Measurements from ENCODE around the gene SLC17A5. TPM values are rescaled to one million over a fixed set of nuclear protein-coding genes. Genes with fewer than 3 reads are reported as not detected.
"Not testable (repeated sequence)": the region's sequence is repeated elsewhere in the genome, so short reads cannot be mapped to it uniquely, and the experiment has no call there.

SLC17A5 gene
- total RNA-seq, 1 experiment from 2014 or later = 11.7 TPM

GRCh38 chr6:73624896-73625295 is 28.9 kb downstream of the SLC17A5 start:
- DNase-seq (ENCODE audit: extremely low read depth, low read depth) = no peak

GRCh38 chr6:73623480-73623879 is 30.3 kb downstream of the SLC17A5 start:
- not testable (repeated sequence) for DNase-seq (ENCODE audit: extremely low read depth, low read depth)

GRCh38 chr6:73618082-73618481 is 35.7 kb downstream of the SLC17A5 start:
- not testable (repeated sequence) for DNase-seq (ENCODE audit: extremely low read depth, low read depth)

- no peak for DNase-seq (ENCODE audit: extremely low read depth, low read depth)
Measured at GRCh38 chr6:73614802-73615201, 39.0 kb downstream of the SLC17A5 start.

DNA sequence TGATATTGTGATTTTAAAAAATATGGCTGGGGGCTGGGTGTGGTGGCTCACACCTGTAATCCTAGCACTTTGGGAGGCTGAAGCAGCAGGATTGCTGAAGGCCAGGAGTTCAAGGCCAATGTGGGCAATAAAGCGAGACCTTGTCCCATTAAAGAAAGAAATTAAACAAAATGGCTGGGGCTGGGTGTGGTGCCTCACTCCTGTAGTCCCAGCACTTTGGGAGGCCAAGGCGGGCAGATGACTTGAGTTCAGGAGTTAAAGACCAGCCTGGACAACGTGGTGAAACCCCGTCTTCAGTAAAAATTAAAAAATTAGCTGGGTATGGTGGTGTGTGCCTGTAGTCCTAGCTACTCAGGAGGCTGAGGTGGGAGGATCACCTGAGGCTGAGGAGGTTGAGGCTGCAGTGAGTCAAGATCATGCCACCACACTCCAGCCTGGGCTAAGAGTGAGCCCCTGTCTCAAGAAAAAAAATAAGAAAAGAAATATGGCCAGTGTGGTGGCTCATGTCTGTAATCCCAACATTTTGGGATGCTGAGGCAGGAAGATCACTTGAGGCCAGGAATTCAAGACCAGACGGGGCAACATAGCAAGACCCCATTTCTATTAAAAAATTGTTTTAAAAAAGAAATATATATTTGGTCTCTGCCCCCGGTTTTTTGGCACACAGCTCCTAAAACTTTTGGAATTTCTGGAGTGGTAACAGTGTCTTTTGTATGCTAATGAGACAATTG is 39.8 kb downstream of the SLC17A5 start:
- no peak for DNase-seq (ENCODE audit: extremely low read depth, low read depth)

DNA sequence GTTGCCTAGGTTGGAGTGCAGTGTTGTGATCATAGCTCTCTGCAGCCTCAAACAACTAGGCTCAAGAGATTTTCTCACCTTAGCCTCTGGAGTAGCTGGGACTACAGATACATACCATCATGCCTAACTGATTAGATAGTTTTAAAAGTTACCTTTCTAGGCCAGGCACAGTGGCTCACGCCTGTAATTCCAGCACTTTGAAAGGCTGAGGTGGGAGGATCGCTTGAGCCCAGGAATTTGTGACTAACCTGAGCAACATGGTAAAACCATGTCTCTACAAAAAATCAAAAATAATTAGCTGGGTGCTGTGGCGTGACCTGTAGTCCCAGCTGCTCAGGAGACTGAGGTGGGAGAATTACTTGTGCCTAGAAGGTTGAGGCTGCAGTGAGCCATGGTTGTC is 41.2 kb downstream of the SLC17A5 start:
- DNase-seq (ENCODE audit: extremely low read depth, low read depth) = no peak

DNA sequence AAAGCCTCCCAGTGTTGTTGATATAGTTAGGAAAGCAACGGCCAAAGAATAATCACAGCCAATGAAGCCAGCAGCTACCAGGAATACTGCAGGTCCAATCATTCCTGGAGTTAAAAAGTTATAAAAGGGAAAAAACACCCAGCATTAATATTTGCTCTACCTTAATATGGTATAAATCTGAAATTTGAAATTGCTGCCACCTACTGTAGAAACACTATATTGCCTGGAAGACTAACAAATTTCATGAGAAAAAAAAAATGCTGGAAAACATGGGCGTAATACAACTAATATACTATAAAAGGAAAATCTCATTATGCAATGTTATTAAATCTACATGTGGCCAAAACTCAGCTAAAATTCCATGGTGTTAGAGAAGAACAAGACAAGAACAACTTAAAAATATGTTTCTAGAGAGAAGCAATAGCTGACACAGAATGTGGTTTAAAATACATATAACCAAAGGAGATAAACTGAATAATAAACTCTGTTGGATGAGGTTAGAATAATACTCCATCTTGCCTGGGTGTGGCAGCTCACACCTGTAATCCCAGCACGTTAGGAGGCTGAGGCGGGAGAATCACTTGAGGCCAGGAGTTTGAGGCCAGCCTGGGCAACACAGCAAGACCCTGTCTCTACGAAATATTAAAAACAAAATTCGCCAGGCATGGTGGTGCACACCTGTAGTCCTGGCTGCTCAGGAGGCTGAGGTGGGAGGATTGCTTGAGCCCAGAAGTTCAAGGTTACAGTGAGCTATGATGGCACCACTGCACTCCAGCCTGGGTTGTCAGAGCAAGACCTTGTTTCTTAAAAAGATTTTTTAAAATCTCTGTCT is 43.1 kb downstream of the SLC17A5 start:
- DNase-seq (ENCODE audit: extremely low read depth, low read depth) = peak; percentile 53

- no peak for DNase-seq (ENCODE audit: extremely low read depth, low read depth)
Measured at GRCh38 chr6:73608761-73609160, 45.0 kb downstream of the SLC17A5 start.

DNA sequence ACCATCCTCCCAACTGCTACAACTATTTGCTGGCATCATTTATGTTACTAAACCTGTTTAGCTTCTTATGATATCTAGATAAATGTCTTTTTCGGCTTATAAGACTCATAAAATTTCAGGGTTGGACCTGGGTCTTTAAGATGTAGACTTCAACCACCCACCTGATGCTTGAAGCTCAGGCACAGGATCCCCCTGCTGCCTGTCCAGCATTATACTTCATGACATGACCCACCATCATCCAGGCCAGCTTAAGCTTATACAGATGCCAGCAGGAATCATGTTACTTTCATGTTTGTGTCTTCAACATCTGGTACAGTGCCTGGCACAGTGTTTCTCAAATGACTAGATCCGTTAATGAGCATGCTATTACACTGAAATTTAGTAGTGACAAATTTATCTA is 47.4 kb downstream of the SLC17A5 start:
- DNase-seq (ENCODE audit: extremely low read depth, low read depth) = no peak

DNA sequence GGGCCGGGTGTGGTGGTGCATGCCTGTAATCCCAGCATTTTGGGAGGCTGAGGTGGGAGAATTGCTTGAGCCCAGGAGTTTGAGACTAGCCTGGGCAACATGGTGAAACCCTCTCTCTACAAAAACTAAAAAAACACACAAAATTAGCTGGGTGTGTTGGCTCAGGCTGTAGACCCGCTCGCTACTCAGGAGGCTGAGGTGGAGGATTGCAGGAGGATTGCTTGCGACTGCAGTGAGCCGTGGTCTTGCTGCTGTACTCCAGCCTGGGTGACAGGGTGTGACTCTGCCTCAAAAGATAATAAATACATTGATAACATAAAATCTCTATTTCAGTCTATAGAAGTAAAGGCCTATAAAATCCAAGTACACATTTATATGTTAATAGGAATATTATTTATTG is 49.3 kb downstream of the SLC17A5 start:
- DNase-seq (ENCODE audit: extremely low read depth, low read depth) = no peak

- no peak for DNase-seq (ENCODE audit: extremely low read depth, low read depth)
Measured at GRCh38 chr6:73604020-73604419, 49.8 kb downstream of the SLC17A5 start.

DNA sequence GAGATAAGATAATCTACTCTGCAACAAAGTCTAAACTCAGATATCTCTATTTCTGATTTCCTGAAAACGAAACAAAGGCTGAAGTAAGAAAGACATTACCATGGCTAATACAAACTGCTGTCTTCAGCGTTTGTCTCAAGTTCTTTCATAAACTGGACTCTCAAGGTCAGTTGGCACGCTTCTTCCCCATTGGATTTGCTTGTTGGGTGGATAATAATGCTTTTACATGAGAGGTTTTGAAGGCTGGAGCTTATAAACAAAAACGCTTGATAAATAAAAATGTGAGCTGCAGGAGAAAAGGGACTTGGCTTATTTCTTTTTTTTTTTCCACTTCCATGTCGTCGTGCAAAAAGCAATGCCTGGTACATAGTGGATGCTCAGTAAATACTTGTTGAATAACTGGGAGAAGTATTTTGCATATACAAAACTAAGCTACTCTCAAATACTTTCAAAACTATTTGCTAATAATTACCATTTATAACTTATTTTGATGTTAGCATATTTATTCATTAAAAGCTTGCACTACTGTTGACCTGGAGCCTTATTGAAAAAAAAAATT is 67.3 kb downstream of the SLC17A5 start:
- no peak for DNase-seq (ENCODE audit: extremely low read depth, low read depth)

GRCh38 chr6:73585566-73586415 is 68.0 kb downstream of the SLC17A5 start:
- DNase-seq (ENCODE audit: extremely low read depth, low read depth) = peak; percentile 66

DNA sequence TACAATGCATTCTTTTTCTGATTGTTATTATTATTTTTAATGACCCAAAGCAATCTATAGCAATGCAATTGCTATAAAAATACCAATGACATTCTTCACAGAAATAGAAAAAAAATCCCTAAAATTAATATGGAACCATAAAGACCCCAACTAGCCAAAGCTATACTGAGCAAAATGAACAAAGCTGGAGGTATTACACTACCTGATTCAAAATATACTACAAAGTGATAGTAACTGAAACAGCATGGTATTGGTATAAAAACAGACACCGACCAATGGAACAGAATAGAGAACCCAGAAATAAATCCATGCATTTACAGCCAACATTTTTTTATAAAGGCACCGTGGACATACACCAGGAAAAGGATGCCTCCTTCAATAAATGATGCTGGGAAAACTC is 72.5 kb downstream of the SLC17A5 start:
- DNase-seq (ENCODE audit: extremely low read depth, low read depth) = no peak

DNA sequence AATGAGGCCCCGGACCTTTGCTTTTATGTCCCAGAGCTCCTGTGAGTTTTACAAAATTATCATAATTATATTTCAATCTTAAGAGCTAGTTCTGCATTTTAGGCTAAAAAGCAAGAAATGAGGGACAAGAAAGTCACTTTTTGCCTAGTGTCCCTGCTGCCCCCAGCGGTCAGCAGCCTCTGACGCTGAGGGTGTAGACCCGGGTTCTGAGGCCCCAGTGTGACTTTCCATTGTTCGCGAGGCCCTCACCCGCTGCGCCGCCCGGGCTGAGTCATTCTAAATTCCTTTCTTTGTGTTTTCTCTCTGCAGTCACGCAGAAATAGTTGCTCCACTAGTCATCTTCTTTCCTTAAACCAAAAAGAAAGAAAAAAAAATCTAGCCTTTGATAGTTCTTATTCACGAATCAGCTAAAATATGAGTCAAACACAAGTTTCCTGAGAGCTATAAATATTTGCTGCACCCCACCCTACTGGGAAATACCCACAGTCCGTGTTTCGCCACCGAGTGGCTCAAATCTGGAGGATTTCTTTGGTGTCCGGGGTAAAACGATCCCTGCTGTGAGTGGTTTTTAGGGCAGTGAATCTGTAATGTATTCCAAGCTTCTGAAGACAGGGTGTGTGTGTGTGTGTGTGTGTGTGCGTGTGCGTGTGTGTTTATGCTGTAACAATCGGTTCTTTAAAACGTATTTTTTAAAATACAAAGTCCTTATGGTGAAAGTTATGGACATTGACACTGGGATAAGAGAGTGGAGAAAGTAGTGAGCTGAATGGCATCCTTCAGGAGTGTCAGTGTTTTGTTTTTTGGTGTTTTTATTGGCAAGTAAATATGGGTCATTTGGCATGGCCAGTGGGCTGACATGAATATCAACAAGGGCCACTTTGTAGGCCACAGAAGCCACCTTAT is 73.3 kb downstream of the SLC17A5 start:
- DNase-seq (ENCODE audit: extremely low read depth, low read depth) = peak; percentile 85

DNA sequence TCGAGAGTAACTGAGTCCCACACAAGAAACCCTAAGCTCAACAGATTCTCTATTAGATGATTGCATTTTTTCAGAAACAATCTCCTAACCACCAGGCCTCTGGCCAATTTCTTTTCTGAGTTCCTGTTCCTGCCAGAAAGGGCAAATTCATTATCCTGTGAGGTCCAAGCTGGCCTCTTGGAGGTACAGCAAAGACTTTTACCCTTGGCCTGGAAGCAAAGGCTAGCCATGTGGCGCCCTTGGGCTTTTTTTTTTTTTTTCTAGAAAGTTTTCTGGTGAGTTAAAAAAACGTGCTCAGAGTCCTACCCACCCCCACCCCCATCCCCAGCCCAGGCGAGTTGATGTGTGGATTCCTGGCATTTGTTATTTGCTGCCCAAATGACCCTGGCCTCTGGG is 73.9 kb downstream of the SLC17A5 start:
- no peak for DNase-seq (ENCODE audit: extremely low read depth, low read depth)

DNA sequence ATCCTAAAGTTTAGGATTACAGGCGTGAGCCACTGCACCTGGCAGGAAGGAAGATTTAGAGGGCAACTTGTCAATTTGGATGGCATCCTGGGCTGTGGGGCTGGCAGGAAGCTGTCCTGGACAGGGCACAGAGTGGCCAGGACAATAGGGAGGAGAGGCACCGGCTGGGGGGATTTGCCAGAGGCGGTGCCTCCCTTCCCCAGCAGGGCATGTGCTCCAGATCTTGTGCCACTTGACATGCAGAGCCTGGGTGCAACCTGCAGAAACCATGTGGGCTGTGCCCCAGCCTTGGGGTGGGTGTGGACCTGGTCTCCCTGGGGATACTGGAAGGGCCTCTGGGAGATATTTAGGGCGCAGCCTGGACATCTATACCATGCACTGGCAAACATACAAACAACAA is 74.4 kb downstream of the SLC17A5 start:
- DNase-seq (ENCODE audit: extremely low read depth, low read depth) = peak; percentile 26

GRCh38 chr6:73577676-73578075 is 76.1 kb downstream of the SLC17A5 start:
- DNase-seq (ENCODE audit: extremely low read depth, low read depth) = no peak

- not testable (repeated sequence) for DNase-seq (ENCODE audit: extremely low read depth, low read depth)
Measured at GRCh38 chr6:73572531-73572930, 81.3 kb downstream of the SLC17A5 start.
